Upper lobe of right lung (tissue), 1 donor: ENCODE results near the gene HIGD1A. TPM values are rescaled to one million over a fixed set of nuclear protein-coding genes. Genes with fewer than 3 reads are reported as not detected.

Experiments
- ATAC-seq: fragments of 200-7000 bp; cut with Tn5 transposase; one replicate; pipeline ENCODE4 v1.9.1; 2020; ENCODE audit warnings: mild to moderate bottlenecking, moderate library complexity
- DNase-seq: peaks from one replicate; pipeline ENCODE4 v3.0.0-alpha.2; 2020
- H3K27ac ChIP-seq: fragments of 200-600 bp; one replicate; pipeline ENCODE4 v1.8.0; 2022
- H3K27me3 ChIP-seq: fragments of 200-600 bp; one replicate; pipeline ENCODE4 v1.8.0; 2022; ENCODE audit warnings: mild to moderate bottlenecking
- H3K36me3 ChIP-seq: fragments of 200-600 bp; one replicate; pipeline ENCODE4 v1.8.0; 2022
- H3K4me1 ChIP-seq: fragments of 200-600 bp; one replicate; pipeline ENCODE4 v1.8.0; 2022
- H3K4me3 ChIP-seq: fragments of 200-600 bp; one replicate; pipeline ENCODE4 v1.8.0; 2022; ENCODE audit warnings: mild to moderate bottlenecking
- H3K9me3 ChIP-seq: fragments of 200-600 bp; one replicate; pipeline ENCODE4 v1.8.0; 2022
- intact Hi-C: fragments of 100-400 bp; cut with DNase I; formaldehyde crosslinking; loops from one replicate; pipeline ENCODE4 v1.11.0; 2022
- total RNA-seq: library from RNA; stranded (reverse); fragmentation: NEBNext Ultra II Directional; extraction: Animal tissue kit (Norgen Biotek cat#: 25700); gene quantifications from one replicate; pipeline ENCODE4 v1.2.1, GENCODE V29; 2021
- TF ChIP-seq, protein P1 (sequence below): fragments of 200-600 bp; IDR thresholded peaks from one replicate; pipeline ENCODE4 v1.8.0; 2022; ENCODE audit warnings: antibody characterized with exemption
- donor health status: DM: no; HTN: yes; CAD: no; lungs with severe emphysema.

Gene HIGD1A
- total RNA-seq, 1 donor from 2014 or later: 79.7 TPM

DNA sequence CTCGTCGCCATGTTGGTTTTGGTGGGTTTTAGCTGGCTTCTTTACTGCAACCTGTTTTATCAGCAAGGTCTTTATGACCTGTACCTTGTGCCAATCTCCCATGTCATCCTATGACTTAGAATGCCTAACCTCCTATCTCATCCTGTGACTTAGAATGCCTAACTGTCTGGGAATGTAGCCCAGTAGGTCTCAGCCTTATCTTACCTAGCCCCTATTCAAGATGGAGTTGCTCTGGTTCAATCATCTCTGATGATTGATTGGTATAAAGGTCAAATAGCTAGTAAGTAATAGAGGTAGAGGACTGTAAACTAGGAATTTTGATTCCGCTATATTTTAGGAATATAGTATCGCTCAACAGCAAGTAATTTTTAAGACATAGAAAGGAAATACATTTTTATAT is 3.6 kb upstream of the HIGD1A start:
- Histone ChIP-seq H3K4me1 (peaks cover 10% of the 10 kb centered on the region), H3K27ac (no peak overlapping the region), H3K27me3 (no peaks in the 10 kb centered on the region), H3K9me3 (no peaks in the 10 kb centered on the region), H3K4me3 (no peak overlapping the region), H3K36me3 (no peaks in the 10 kb centered on the region)
- no peak for ATAC-seq
- TF ChIP-seq, protein P1, sequence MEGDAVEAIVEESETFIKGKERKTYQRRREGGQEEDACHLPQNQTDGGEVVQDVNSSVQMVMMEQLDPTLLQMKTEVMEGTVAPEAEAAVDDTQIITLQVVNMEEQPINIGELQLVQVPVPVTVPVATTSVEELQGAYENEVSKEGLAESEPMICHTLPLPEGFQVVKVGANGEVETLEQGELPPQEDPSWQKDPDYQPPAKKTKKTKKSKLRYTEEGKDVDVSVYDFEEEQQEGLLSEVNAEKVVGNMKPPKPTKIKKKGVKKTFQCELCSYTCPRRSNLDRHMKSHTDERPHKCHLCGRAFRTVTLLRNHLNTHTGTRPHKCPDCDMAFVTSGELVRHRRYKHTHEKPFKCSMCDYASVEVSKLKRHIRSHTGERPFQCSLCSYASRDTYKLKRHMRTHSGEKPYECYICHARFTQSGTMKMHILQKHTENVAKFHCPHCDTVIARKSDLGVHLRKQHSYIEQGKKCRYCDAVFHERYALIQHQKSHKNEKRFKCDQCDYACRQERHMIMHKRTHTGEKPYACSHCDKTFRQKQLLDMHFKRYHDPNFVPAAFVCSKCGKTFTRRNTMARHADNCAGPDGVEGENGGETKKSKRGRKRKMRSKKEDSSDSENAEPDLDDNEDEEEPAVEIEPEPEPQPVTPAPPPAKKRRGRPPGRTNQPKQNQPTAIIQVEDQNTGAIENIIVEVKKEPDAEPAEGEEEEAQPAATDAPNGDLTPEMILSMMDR: no peak
- intact Hi-C loops: no loop called here
- no peak for DNase-seq

DNA sequence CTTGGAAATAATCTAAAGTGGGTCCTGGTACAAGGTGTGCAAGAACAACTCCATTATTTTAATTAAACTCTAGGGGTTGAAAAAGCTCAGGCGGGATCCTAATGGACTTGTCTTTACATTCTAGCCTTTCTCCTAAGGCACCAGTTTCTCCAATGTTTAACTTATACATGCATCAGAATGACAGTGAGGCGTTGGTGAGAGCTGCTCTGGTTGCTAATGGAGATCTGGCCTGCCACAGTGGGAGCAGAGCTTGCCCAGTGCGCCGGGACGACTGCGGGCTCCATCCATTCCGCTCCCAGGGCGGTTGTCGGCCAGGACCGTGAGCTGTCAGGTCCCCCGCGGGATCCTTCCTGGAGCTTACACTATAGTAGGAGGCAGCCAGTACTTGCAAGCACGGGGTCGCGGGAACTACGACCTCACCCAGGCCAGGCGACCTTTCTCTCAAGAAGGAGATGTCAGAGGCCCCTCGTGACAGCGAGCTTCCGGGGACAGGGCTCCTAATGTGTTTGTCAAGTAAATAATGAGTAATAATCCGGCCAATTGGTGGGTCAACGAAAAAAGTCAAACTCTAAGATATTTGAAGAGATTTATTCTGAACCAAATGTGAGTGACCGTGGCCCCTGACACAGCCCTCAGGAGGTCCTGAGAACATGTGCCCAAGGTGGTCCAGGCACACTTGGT is 991 bp upstream of the HIGD1A start:
- intact Hi-C loops: no loop called here
- H3K27me3 ChIP-seq: no peaks in the 10 kb centered on the region
- peak overlapping the region; percentile 89 for H3K4me3 ChIP-seq
- ATAC-seq (peak; percentile 1), DNase-seq (peak; percentile 70)
- H3K27ac ChIP-seq: peak overlapping the region; percentile 92
- no peaks in the 10 kb centered on the region for H3K9me3 ChIP-seq
- no peaks in the 10 kb centered on the region for H3K36me3 ChIP-seq
- TF ChIP-seq, protein P1: no peak
- peaks cover 30% of the 10 kb centered on the region for H3K4me1 ChIP-seq

DNA sequence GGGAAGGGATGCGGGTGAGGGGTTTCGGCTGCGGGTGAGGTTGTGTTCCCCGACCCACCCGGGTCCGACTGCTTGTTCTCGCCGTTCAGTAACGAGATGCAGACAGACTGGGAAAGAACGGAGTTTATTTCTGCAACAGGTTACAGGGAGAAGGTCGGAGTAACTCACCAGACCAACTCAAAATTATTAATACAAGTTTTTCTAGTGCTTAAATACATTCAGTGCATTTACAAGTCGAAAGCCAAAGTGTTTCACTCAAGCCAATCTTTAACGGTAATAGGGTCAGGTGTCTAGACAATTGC is 492 bp upstream of the HIGD1A start:
- no peaks in the 10 kb centered on the region for H3K36me3 ChIP-seq
- DNase-seq (no peak), ATAC-seq (no peak)
- intact Hi-C loops: no loop called here
- peak overlapping the region; percentile 92 for H3K27ac ChIP-seq
- TF ChIP-seq, protein P1: no peak
- no peaks in the 10 kb centered on the region for H3K27me3 ChIP-seq
- H3K9me3 ChIP-seq: no peaks in the 10 kb centered on the region
- peaks cover 35% of the 10 kb centered on the region for H3K4me1 ChIP-seq
- H3K4me3 ChIP-seq: peak overlapping the region; percentile 89

DNA sequence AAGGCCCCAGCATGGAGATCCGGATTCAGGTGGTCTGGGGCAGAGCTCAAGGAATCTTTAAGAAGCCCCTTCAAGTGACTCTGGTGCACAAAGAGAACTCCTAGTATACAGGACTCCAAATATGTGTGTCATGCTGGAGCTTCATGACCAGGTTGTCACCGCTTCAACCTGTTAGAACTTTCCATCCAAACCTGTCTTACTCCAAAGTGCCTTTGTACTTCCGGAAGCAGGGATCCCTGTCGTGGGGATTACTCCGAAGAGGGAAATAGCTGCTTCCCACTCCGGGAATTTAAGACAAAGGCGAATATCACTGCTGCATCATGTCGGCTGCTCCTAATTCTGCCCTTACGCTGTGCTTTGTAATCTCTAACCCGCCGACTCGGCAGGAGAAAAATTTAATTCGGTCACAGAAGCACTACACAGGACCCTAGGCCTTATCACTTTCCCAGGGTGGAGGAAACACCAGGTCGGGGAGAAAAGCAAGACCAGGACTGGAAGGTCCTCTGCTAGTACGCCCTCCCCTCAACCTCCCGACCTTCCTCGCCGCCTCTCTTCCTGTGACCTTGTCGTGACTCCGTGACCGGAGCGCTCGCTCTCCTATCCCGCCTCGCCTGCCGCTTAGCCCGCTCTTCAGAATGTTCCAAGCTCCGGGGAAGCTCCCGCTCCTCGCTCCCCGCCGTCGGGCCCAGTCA is 730 bp downstream of the HIGD1A start:
- TF ChIP-seq, protein P1: no peak
- peak overlapping the region; percentile 89 for H3K4me3 ChIP-seq
- H3K27ac ChIP-seq: peak overlapping the region; percentile 92
- H3K27me3 ChIP-seq: no peaks in the 10 kb centered on the region
- intact Hi-C loops: no loop called here
- no peaks in the 10 kb centered on the region for H3K9me3 ChIP-seq
- DNase-seq (peak; percentile 80), ATAC-seq (peak; percentile 51)
- no peaks in the 10 kb centered on the region for H3K36me3 ChIP-seq
- H3K4me1 ChIP-seq: peaks cover 37% of the 10 kb centered on the region

- DNase-seq (no peak), ATAC-seq (no peak)
- peak overlapping the region; percentile 89 for H3K4me3 ChIP-seq
- H3K9me3 ChIP-seq: no peaks in the 10 kb centered on the region
- TF ChIP-seq, protein P1: no peak
- no peaks in the 10 kb centered on the region for H3K36me3 ChIP-seq
- H3K27me3 ChIP-seq: no peaks in the 10 kb centered on the region
- intact Hi-C loops: no loop called here
- peaks cover 37% of the 10 kb centered on the region for H3K4me1 ChIP-seq
- H3K27ac ChIP-seq: peak overlapping the region; percentile 92
Observed at GRCh38 chr3:42802876-42803413, 1.3 kb downstream of the HIGD1A start.
